ENCODE data around the gene MT3. TPM values are rescaled to one million over a fixed set of nuclear protein-coding genes. Genes with fewer than 3 reads are reported as not detected.

The MT3 gene
- total RNA-seq, 4 donors from 2014 or later, result not detected

- WGBS, 2 donors, result 13 to 31% methylated on average over 12 to 14 of the region's 14 CpGs
- intact Hi-C loops (cut with DNase I), result loop anchor here (10.0 kb wide), 1 partner anchor 88 kb away; no protein-coding TSS in a partner anchor
- H3K4me1 ChIP-seq, result peaks cover 39 to 68% (median 49%) of the 10 kb centered on the region in 3 donors
- peak in 1 of 6 experiments; percentile 4 for TF ChIP-seq CTCF (IDR thresholded peaks at IDR 0.05)
- peak in 2 of 4 donors; percentile 29 to 36 for TF ChIP-seq POLR2A (IDR thresholded peaks at IDR 0.05)
- H3K36me3 ChIP-seq, result no peaks in the 10 kb centered on the region
- no peaks in the 10 kb centered on the region for H3K9me3 ChIP-seq
- H3K27me3 ChIP-seq, result no peaks in the 10 kb centered on the region
- peak overlapping the region in 2 of 4 donors; percentile 59 to 66 for H3K4me3 ChIP-seq
- DNase-seq, result peak; percentile 49
- peak overlapping the region; percentile 82 to 95 (median 90) for H3K27ac ChIP-seq
Measured at GRCh38 chr16:56607109-56607618, 17.8 kb downstream of the MT3 start.

- 45 to 51% methylated on average over 2 of the region's 2 CpGs for WGBS, 2 donors
- intact Hi-C loops (cut with DNase I), result loop anchor here (10.0 kb wide), 1 partner anchor 87 kb away; no protein-coding TSS in a partner anchor
- peaks cover 39 to 69% (median 49%) of the 10 kb centered on the region in 3 donors for H3K4me1 ChIP-seq
Measured at GRCh38 chr16:56607675-56608042, 18.3 kb downstream of the MT3 start.

GRCh38 chr16:56608043-56608875 lies 18.9 kb downstream of the MT3 start, which contains the start of gene MT2A:
MT2A (plus strand) TSS chr16:56608584; CDS start chr16:56608656, 72 bp downstream.
- no peaks in the 10 kb centered on the region for H3K36me3 ChIP-seq
- H3K27me3 ChIP-seq, result no peaks in the 10 kb centered on the region
- H3K4me1 ChIP-seq, result peaks cover 39 to 69% (median 49%) of the 10 kb centered on the region in 3 donors
- no peaks in the 10 kb centered on the region for H3K9me3 ChIP-seq
- 4 to 6% methylated on average over 16 to 23 of the region's 62 CpGs for WGBS, 2 donors
- H3K27ac ChIP-seq, result peak within 1 kb of the TSS; percentile 82 to 95 (median 90)
- TF ChIP-seq POLR2A (IDR thresholded peaks at IDR 0.05) (peak in 3 of 4 donors; percentile 49 to 98 (median 91)), CTCF (IDR thresholded peaks at IDR 0.05) (no peak)
- H3K4me3 ChIP-seq, result peak within 1 kb of the TSS; percentile 39 to 66 (median 62)
- intact Hi-C loops (cut with DNase I), result loop anchor here (10.0 kb wide), 1 partner anchor 87 kb away; no protein-coding TSS in a partner anchor
- DNase-seq, result peak; percentile 62

More at GRCh38 chr16:56607675-56608042, 18.3 kb downstream of the MT3 start:
- Histone ChIP-seq H3K27me3 (no peaks in the 10 kb centered on the region), H3K9me3 (no peaks in the 10 kb centered on the region), H3K27ac (peak overlapping the region; percentile 82 to 95 (median 90)), H3K4me3 (peak overlapping the region in 2 of 4 donors; percentile 59 to 66), H3K36me3 (no peaks in the 10 kb centered on the region)
- TF ChIP-seq POLR2A (IDR thresholded peaks at IDR 0.05) (no peak), CTCF (IDR thresholded peaks at IDR 0.05) (no peak)
- DNase-seq, result no peak

- peaks cover 39 to 69% (median 49%) of the 10 kb centered on the region in 3 donors for H3K4me1 ChIP-seq
- no peaks in the 10 kb centered on the region for H3K36me3 ChIP-seq
- no peak for DNase-seq
- peak overlapping the region; percentile 82 to 95 (median 90) for H3K27ac ChIP-seq
- H3K27me3 ChIP-seq, result no peaks in the 10 kb centered on the region
- TF ChIP-seq CTCF (IDR thresholded peaks at IDR 0.05) (no peak), POLR2A (IDR thresholded peaks at IDR 0.05) (no peak)
- intact Hi-C loops (cut with DNase I), result loop anchor here (10.0 kb wide), 1 partner anchor 86 kb away; no protein-coding TSS in a partner anchor
- H3K4me3 ChIP-seq, result peak overlapping the region; percentile 39 to 66 (median 62)
- 0% methylated on average over 13 to 19 of the region's 21 CpGs for WGBS, 2 donors
- H3K9me3 ChIP-seq, result no peaks in the 10 kb centered on the region
Measured at GRCh38 chr16:56608876-56609462, 19.6 kb downstream of the MT3 start.
